ENCODE data around the gene TSC22D3.

DNA sequence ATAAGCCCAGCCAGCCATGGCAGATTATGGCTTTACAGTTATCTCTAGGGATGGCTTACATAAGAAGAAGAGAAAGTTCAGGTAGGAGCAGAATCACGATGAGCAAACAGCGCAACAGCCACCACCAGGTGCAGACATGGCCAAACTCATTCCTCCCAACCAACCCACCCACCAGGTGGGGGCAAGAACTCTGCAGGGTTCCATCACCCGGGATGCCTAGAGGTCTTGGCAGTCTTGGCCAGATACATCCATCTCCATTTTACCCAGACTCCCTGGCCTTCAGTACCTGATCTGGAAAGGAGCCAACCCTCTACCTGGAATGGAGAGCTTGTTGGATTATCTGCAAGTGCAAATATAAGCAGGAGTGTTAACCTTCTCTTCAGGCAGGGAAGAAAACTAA lies 7.5 kb downstream of the TSC22D3 start:
- TF ChIP-seq POLR2A (IDR thresholded peaks at IDR 0.05) = no peak
- TF ChIP-seq, protein P1, sequence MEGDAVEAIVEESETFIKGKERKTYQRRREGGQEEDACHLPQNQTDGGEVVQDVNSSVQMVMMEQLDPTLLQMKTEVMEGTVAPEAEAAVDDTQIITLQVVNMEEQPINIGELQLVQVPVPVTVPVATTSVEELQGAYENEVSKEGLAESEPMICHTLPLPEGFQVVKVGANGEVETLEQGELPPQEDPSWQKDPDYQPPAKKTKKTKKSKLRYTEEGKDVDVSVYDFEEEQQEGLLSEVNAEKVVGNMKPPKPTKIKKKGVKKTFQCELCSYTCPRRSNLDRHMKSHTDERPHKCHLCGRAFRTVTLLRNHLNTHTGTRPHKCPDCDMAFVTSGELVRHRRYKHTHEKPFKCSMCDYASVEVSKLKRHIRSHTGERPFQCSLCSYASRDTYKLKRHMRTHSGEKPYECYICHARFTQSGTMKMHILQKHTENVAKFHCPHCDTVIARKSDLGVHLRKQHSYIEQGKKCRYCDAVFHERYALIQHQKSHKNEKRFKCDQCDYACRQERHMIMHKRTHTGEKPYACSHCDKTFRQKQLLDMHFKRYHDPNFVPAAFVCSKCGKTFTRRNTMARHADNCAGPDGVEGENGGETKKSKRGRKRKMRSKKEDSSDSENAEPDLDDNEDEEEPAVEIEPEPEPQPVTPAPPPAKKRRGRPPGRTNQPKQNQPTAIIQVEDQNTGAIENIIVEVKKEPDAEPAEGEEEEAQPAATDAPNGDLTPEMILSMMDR (IDR thresholded peaks at IDR 0.05) = no peak
- no peak for TF ChIP-seq EP300 (IDR thresholded peaks at IDR 0.05)

All from tibial nerve (tissue), 4 donors.